GM12873 (cell line): ENCODE results near the gene FABP1.

Experiments
- TF ChIP-seq, protein P1 (sequence below): IDR thresholded peaks from 2 replicates; pipeline ENCODE4 v1.5.1; 2012; ENCODE audit warnings: low read depth, mild to moderate bottlenecking, moderate library complexity, low read length, control low read depth; ENCODE audit not compliant: insufficient read depth; ENCODE audit errors: missing control alignments

Gene FABP1

DNA sequence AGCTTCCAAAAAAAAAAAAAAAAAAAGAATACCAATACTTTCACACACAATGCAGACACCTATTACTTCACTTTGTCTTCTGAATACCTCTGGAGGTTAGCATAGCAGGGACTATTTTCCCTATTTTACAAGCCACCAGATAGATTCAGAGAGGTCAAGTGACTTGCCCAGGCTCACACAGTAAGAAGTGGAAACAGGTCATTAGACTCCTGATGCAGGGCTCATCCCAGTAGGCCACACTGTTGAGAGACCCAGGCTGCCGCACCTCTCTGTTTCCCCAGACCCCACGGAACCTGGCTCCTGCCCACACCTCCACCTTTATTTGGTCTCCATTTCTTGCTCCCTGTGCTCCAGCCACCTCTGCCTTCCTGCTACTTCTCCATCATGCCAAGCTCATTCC lies 40.8 kb downstream of the FABP1 start:
- TF ChIP-seq, protein P1, sequence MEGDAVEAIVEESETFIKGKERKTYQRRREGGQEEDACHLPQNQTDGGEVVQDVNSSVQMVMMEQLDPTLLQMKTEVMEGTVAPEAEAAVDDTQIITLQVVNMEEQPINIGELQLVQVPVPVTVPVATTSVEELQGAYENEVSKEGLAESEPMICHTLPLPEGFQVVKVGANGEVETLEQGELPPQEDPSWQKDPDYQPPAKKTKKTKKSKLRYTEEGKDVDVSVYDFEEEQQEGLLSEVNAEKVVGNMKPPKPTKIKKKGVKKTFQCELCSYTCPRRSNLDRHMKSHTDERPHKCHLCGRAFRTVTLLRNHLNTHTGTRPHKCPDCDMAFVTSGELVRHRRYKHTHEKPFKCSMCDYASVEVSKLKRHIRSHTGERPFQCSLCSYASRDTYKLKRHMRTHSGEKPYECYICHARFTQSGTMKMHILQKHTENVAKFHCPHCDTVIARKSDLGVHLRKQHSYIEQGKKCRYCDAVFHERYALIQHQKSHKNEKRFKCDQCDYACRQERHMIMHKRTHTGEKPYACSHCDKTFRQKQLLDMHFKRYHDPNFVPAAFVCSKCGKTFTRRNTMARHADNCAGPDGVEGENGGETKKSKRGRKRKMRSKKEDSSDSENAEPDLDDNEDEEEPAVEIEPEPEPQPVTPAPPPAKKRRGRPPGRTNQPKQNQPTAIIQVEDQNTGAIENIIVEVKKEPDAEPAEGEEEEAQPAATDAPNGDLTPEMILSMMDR: no peak

DNA sequence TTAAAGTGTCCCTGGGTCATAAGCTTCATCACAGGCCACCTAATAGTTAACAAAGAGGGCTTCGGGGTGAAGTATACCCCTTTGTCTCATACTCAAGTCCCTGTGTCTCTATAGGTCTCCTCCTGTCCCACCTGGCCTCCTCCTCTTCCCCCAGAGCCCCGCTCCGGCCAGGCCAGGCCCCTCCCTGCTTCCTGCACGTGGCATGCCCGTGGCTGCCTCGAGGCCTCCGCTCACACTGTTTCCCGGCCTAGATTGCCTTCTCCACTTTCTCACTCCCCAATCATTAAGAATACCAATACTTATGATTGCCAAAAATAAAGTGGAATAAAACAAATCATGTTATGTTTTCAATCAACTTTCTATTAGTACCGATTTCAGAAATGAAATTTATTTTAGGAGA lies 41.5 kb downstream of the FABP1 start:
- TF ChIP-seq, protein P1: no peak

DNA sequence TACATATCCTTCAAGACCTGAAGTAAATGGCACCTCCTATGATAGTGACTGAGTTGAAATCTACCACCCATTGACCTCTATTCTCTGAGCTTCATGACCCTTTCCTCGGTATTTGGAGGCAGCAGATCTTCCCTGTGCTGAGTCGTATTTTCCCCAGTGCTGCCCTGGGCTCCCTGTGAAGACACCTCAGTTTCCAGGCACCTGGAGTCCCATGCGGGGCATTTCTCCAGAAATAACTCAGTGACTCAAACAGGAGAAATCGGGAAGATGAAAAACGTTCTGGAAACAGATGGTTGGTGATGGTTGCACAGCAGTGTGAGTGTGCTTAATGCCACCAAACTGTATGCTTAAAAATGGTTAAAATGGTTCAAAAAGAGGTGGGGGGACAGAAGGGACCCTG lies 42.3 kb downstream of the FABP1 start:
- TF ChIP-seq, protein P1: no peak

DNA sequence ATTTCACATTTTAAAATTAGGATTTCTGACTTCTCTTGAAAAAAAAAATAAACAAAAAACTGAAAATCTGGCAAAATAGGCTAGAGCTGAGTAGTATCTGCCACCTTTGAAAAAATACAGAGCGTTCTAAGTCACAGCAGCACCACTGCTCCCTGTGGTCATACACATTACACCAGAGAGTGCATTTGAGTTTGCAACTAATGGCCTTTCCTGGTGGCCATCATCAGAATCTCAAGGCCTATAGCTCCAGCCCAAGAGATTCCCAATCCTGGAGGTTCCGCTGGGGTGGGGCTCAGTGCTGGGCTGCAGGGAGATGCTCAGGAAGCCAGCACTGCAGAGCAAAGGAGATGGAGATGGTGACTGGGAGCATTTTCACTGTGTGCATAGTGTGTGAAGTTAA lies 42.8 kb downstream of the FABP1 start:
- TF ChIP-seq, protein P1: no peak

DNA sequence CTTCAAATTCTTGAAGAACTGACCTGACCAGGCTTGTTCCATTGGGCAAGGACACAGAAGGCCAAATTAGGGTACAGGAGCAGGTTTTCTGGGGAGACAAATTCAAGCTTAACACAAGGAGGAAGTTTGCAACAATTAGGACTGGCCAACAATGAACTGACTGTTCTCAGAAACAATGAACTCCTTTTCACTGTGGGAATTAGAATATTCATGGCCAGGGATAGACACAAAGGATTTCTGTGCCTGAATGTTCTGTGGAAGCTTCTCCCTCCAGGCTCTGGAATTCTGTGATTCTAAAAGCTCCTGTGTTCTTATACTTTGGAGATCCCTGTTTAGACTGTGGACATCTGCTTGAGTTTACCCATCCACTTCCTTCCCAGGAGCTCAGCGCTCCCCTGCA lies 45.1 kb downstream of the FABP1 start:
- TF ChIP-seq, protein P1: no peak

GRCh38 chr2:88081924-88082608 lies 45.8 kb downstream of the FABP1 start:
- TF ChIP-seq, protein P1: no peak

DNA sequence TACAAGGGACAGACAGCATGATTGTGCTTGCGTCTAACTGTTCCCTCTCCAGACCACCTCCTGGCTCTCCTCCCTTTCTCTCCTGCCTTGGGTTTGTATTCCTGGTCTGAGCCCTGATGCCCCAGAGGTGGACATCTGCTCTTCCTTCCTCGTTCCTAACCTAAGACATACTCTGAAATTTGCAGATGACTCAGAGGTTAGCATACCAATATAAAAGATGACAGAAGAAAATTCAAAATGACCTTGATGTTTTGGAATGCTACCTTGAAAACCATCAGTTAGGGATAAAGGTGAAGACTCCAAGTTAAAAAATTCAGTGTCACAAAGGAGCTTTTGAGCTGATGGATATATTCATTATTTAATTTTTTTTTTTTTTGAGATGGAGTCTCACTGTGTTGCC lies 47.3 kb downstream of the FABP1 start:
- TF ChIP-seq, protein P1: no peak

DNA sequence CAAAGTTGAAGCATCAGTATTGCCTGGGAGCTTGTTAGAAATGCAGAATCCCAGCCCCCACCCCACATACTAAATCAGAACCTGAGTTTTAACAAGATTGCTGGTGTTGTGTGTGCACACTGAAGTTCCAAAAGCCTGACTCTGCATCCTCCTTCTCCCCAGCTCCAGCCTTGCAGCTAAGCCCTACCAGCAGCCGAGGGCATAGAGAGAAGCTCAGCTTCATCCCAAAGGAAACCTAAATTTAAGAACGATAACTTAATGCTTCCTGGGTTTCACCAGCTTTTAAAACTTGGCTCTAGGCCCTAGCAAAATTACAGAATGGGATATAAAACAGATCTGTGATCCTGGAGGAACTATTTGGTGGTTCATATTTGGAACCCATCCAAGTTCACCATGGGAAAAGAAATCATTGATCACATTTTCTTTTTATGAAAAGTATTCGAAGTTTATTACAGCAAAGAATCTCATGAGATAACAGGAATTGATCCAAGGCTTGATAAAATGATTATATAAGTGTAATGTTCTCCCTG lies 49.2 kb downstream of the FABP1 start:
- TF ChIP-seq, protein P1: no peak
